Mesenchymal stem cell (in vitro differentiated cells and primary cell): ENCODE measurements around the gene OR10G3.

Experiments
- DNase-seq: peaks from one replicate; pipeline ENCODE4 v3.0.0-alpha.2; 2013
- H2AFZ ChIP-seq: one replicate; pipeline ENCODE4 v1.6.1; 2013; ENCODE audit warnings: low read depth, mild to moderate bottlenecking, control low read depth, inconsistent platforms, low read length, moderate library complexity
- H2AK5ac ChIP-seq: 2 replicates; pipeline ENCODE4 v1.6.1; 2013; ENCODE audit warnings: low read length, moderate library complexity, mild to moderate bottlenecking, inconsistent platforms; ENCODE audit not compliant: severe bottlenecking
- H2BK120ac ChIP-seq: one replicate; pipeline ENCODE4 v1.6.1; 2013; ENCODE audit warnings: low read depth, mild to moderate bottlenecking, inconsistent platforms, low read length, moderate library complexity
- H2BK12ac ChIP-seq, 2 experiments: one replicate each; pipeline ENCODE4 v1.6.1; 2013; ENCODE audit warnings: inconsistent platforms in 2 of 2, low read length in 2 of 2, mild to moderate bottlenecking in 2 of 2, moderate library complexity in 2 of 2, control low read depth in 1 of 2
- H2BK15ac ChIP-seq: one replicate; pipeline ENCODE4 v1.6.1; 2013; ENCODE audit warnings: mild to moderate bottlenecking, low read depth, inconsistent platforms; ENCODE audit not compliant: poor library complexity, severe bottlenecking
- H2BK5ac ChIP-seq: 2 replicates; pipeline ENCODE4 v1.6.1; 2013; ENCODE audit warnings: low read depth, mild to moderate bottlenecking, low read length, control low read depth, inconsistent platforms; ENCODE audit not compliant: poor library complexity, severe bottlenecking
- H3K14ac ChIP-seq, 2 experiments: one replicate each; pipeline ENCODE4 v1.6.1; 2013; ENCODE audit warnings: inconsistent platforms in 2 of 2, low read length in 2 of 2, control low read depth in 1 of 2, mild to moderate bottlenecking in 1 of 2, moderate library complexity in 1 of 2
- H3K18ac ChIP-seq, 2 experiments: one replicate each; pipeline ENCODE4 v1.6.1; 2013; ENCODE audit warnings: inconsistent platforms in 2 of 2, low read length in 2 of 2, control low read depth in 1 of 2, low read depth in 1 of 2, mild to moderate bottlenecking in 1 of 2
- H3K23ac ChIP-seq, 2 experiments: one replicate each; pipeline ENCODE4 v1.6.1; 2013; ENCODE audit warnings: inconsistent platforms in 2 of 2, low read length in 2 of 2, mild to moderate bottlenecking in 2 of 2, moderate library complexity in 2 of 2, control low read depth in 1 of 2
- H3K27ac ChIP-seq: 2 replicates; pipeline ENCODE4 v1.5.1; 2013; ENCODE audit warnings: mild to moderate bottlenecking, moderate library complexity, low read length, control low read depth, inconsistent platforms; ENCODE audit not compliant: poor library complexity, severe bottlenecking
- H3K27me3 ChIP-seq, 2 experiments: 2 replicates each; pipeline versions ENCODE4 v1.6.1 to v1.7.0; 2013; ENCODE audit warnings: low read length in 2 of 2, mild to moderate bottlenecking in 2 of 2, moderate library complexity in 2 of 2, control low read depth in 1 of 2, inconsistent platforms in 1 of 2; ENCODE audit not compliant: control insufficient read depth in 1 of 2, insufficient read depth in 1 of 2
- H3K36me3 ChIP-seq, 2 experiments: 2 replicates each; pipeline versions ENCODE4 v1.6.1 to v1.7.0; 2013; ENCODE audit warnings: low read length in 2 of 2, control low read depth in 1 of 2, inconsistent platforms in 1 of 2, low read depth in 1 of 2, mild to moderate bottlenecking in 1 of 2; ENCODE audit not compliant: insufficient read depth in 2 of 2, control insufficient read depth in 1 of 2
- H3K4ac ChIP-seq, 2 experiments: one replicate each; pipeline ENCODE4 v1.6.1; 2013; ENCODE audit warnings: inconsistent platforms in 2 of 2, low read length in 2 of 2, mild to moderate bottlenecking in 2 of 2, moderate library complexity in 2 of 2, control low read depth in 1 of 2, low read depth in 1 of 2
- H3K4me1 ChIP-seq: 2 replicates; pipeline ENCODE4 v1.6.1; 2013; ENCODE audit warnings: low read depth, low read length, control low read depth; ENCODE audit not compliant: control insufficient read depth, insufficient read depth
- H3K4me2 ChIP-seq: 2 replicates; pipeline ENCODE4 v1.6.1; 2013; ENCODE audit warnings: low read length, mild to moderate bottlenecking, inconsistent platforms; ENCODE audit not compliant: poor library complexity, severe bottlenecking
- H3K4me3 ChIP-seq, 2 experiments: 2 replicates each; pipeline versions ENCODE4 v1.5.1 to v1.7.0; 2013; ENCODE audit warnings: low read length in 2 of 2, mild to moderate bottlenecking in 2 of 2, control low read depth in 1 of 2, low read depth in 1 of 2; ENCODE audit not compliant: insufficient read depth in 1 of 2
- H3K79me1 ChIP-seq: replicated peaks from 2 replicates; pipeline ENCODE4 v1.6.1; 2013; ENCODE audit warnings: mild to moderate bottlenecking, control low read depth, low read length, inconsistent platforms; ENCODE audit not compliant: poor library complexity, severe bottlenecking
- H3K9ac ChIP-seq: 2 replicates; pipeline ENCODE4 v1.7.0; 2013; ENCODE audit warnings: mild to moderate bottlenecking, low read length, moderate library complexity
- H3K9me3 ChIP-seq: 2 replicates; pipeline ENCODE4 v1.7.0; 2013; ENCODE audit warnings: mild to moderate bottlenecking, low read length; ENCODE audit not compliant: control insufficient read depth
- H4K8ac ChIP-seq: one replicate; pipeline ENCODE4 v1.6.1; 2013; ENCODE audit warnings: inconsistent platforms, mild to moderate bottlenecking, low read length, moderate library complexity
- H4K91ac ChIP-seq: one replicate; pipeline ENCODE4 v1.6.1; 2013; ENCODE audit warnings: mild to moderate bottlenecking, low read length, inconsistent platforms
- WGBS: methylation state at CpG from one replicate; pipeline ENCODE4 v1.1.7; 2013; ENCODE audit warnings: mixed read lengths; 5-methylcytosine and 5-hydroxymethylcytosine counted together

The OR10G3 gene

GRCh38 chr14:21541413-21542074, 38.3 kb downstream of the OR10G3 start:
- Histone ChIP-seq H3K36me3 (no peaks in the 10 kb centered on the region), H2AFZ (no peak overlapping the region), H2BK5ac (no peak overlapping the region), H2BK15ac (no peak overlapping the region), H3K9me3 (no peaks in the 10 kb centered on the region), H3K4me2 (no peak overlapping the region), H3K4me1 (peaks cover 3% of the 10 kb centered on the region), H4K91ac (no peak overlapping the region), H4K8ac (no peak overlapping the region), H3K9ac (no peak overlapping the region), H3K14ac (no peak overlapping the region), H2BK12ac (no peak overlapping the region), H2BK120ac (no peak overlapping the region), H3K23ac (no peak overlapping the region), H3K4me3 (no peak overlapping the region), H3K79me1 (no peaks in the 10 kb centered on the region), H3K4ac (no peak overlapping the region), H3K18ac (no peak overlapping the region), H3K27me3 (peaks cover 34 to 39% of the 10 kb centered on the region in 2 experiments), H3K27ac (no peak overlapping the region), H2AK5ac (no peak overlapping the region)
- 100% methylated on average over 4 of the region's 9 CpGs for WGBS
- no peak for DNase-seq

- Histone ChIP-seq H3K27ac (no peak overlapping the region), H3K18ac (no peak overlapping the region), H3K36me3 (no peaks in the 10 kb centered on the region), H2BK15ac (no peak overlapping the region), H3K4me3 (no peak overlapping the region), H3K4ac (no peak overlapping the region), H3K9me3 (no peaks in the 10 kb centered on the region), H3K23ac (no peak overlapping the region), H2BK5ac (no peak overlapping the region), H3K79me1 (no peaks in the 10 kb centered on the region), H2BK120ac (no peak overlapping the region), H3K4me1 (peaks cover 6% of the 10 kb centered on the region), H2AFZ (no peak overlapping the region), H3K14ac (no peak overlapping the region), H2BK12ac (no peak overlapping the region), H4K91ac (no peak overlapping the region), H4K8ac (no peak overlapping the region), H3K4me2 (no peak overlapping the region), H2AK5ac (no peak overlapping the region), H3K9ac (no peak overlapping the region), H3K27me3 (peaks cover 56 to 59% of the 10 kb centered on the region in 2 experiments)
- WGBS, result 0% methylated on average over 1 of the region's 3 CpGs
- no peak for DNase-seq
These were observed 40.5 kb downstream of the OR10G3 start for GRCh38 chr14:21539189-21539940.

- Histone ChIP-seq H3K18ac (no peak overlapping the region), H3K36me3 (no peaks in the 10 kb centered on the region), H2AFZ (no peak overlapping the region), H3K4me3 (peak overlapping the region in 1 of 2 experiments; percentile 74), H2BK15ac (no peak overlapping the region), H3K27ac (no peak overlapping the region), H3K27me3 (peaks cover 64 to 69% of the 10 kb centered on the region in 2 experiments), H4K91ac (no peak overlapping the region), H3K14ac (no peak overlapping the region), H2BK5ac (no peak overlapping the region), H3K23ac (no peak overlapping the region), H4K8ac (no peak overlapping the region), H2AK5ac (no peak overlapping the region), H3K9me3 (no peaks in the 10 kb centered on the region), H3K9ac (peak overlapping the region; percentile 24), H2BK120ac (no peak overlapping the region), H3K4me2 (peak overlapping the region; percentile 74), H3K4me1 (peaks cover 6% of the 10 kb centered on the region), H2BK12ac (no peak overlapping the region), H3K79me1 (no peaks in the 10 kb centered on the region), H3K4ac (no peak overlapping the region)
- WGBS, result 4% methylated on average over 3 of the region's 3 CpGs
- DNase-seq, result no peak
These were observed 42.8 kb downstream of the OR10G3 start for GRCh38 chr14:21537090-21537424.

GRCh38 chr14:21536418-21537089, 43.3 kb downstream of the OR10G3 start:
- Histone ChIP-seq H3K14ac (no peak overlapping the region), H4K91ac (no peak overlapping the region)
- 5% methylated on average over 23 of the region's 25 CpGs for WGBS

More at GRCh38 chr14:21536418-21537089, 43.3 kb downstream of the OR10G3 start:
- Histone ChIP-seq H3K27me3 (peaks cover 64 to 69% of the 10 kb centered on the region in 2 experiments), H2AK5ac (no peak overlapping the region), H2AFZ (peak overlapping the region; percentile 2), H2BK120ac (no peak overlapping the region), H3K79me1 (no peaks in the 10 kb centered on the region), H3K36me3 (no peaks in the 10 kb centered on the region), H3K9ac (peak overlapping the region; percentile 24), H2BK5ac (no peak overlapping the region), H2BK12ac (no peak overlapping the region), H3K4me3 (peak overlapping the region; percentile 26 to 74), H3K23ac (no peak overlapping the region), H4K8ac (no peak overlapping the region), H3K27ac (no peak overlapping the region), H3K4me1 (peaks cover 6% of the 10 kb centered on the region), H3K4ac (no peak overlapping the region), H2BK15ac (no peak overlapping the region), H3K4me2 (peak overlapping the region; percentile 74), H3K18ac (no peak overlapping the region), H3K9me3 (no peaks in the 10 kb centered on the region)
- DNase-seq, result no peak
